ENCODE measurements around the gene SFXN5. TPM values are rescaled to one million over a fixed set of nuclear protein-coding genes. Genes with fewer than 3 reads are reported as not detected.

SFXN5 gene
- total RNA-seq, 1 donor from 2014 or later: 18.5 TPM

- Mint-ChIP-seq H3K4me3 (ENCODE audit: low read depth) (no peak overlapping the region), H3K4me1 (ENCODE audit: low read depth) (peaks cover 21% of the 10 kb centered on the region), H3K27ac (no peak overlapping the region), H3K36me3 (ENCODE audit: low read depth) (no peaks in the 10 kb centered on the region), H3K9me3 (no peaks in the 10 kb centered on the region), H3K27me3 (ENCODE audit: low read depth) (no peaks in the 10 kb centered on the region)
- intact Hi-C loops (cut with micrococcal nuclease): no loop called here
- no peak for DNase-seq (ENCODE audit: low spot score)
These were observed 120.0 kb downstream of the SFXN5 start for GRCh38 chr2:72951303-72952095.

GRCh38 chr2:72950558-72951255, 120.8 kb downstream of the SFXN5 start:
- H3K27ac Mint-ChIP-seq: no peak overlapping the region

GRCh38 chr2:72949642-72950041, 121.9 kb downstream of the SFXN5 start:
- Mint-ChIP-seq H3K36me3 (ENCODE audit: low read depth) (no peaks in the 10 kb centered on the region), H3K4me1 (ENCODE audit: low read depth) (peaks cover 17% of the 10 kb centered on the region), H3K9me3 (no peaks in the 10 kb centered on the region), H3K4me3 (ENCODE audit: low read depth) (no peak overlapping the region), H3K27me3 (ENCODE audit: low read depth) (no peaks in the 10 kb centered on the region), H3K27ac (no peak overlapping the region)
- no peak for DNase-seq (ENCODE audit: low spot score)
- intact Hi-C loops (cut with micrococcal nuclease): no loop called here

More at GRCh38 chr2:72950558-72951255, 120.8 kb downstream of the SFXN5 start:
- peaks cover 21% of the 10 kb centered on the region for H3K4me1 Mint-ChIP-seq (ENCODE audit: low read depth)
- H3K36me3 Mint-ChIP-seq (ENCODE audit: low read depth): no peaks in the 10 kb centered on the region
- intact Hi-C loops (cut with micrococcal nuclease): no loop called here
- H3K27me3 Mint-ChIP-seq (ENCODE audit: low read depth): no peaks in the 10 kb centered on the region
- H3K9me3 Mint-ChIP-seq: no peaks in the 10 kb centered on the region
- H3K4me3 Mint-ChIP-seq (ENCODE audit: low read depth): no peak overlapping the region
- DNase-seq (ENCODE audit: low spot score): no peak

GRCh38 chr2:72949045-72949444, 122.5 kb downstream of the SFXN5 start:
- Mint-ChIP-seq H3K9me3 (no peaks in the 10 kb centered on the region), H3K27ac (no peak overlapping the region), H3K36me3 (ENCODE audit: low read depth) (no peaks in the 10 kb centered on the region), H3K4me1 (ENCODE audit: low read depth) (peaks cover 12% of the 10 kb centered on the region), H3K27me3 (ENCODE audit: low read depth) (no peaks in the 10 kb centered on the region), H3K4me3 (ENCODE audit: low read depth) (no peak overlapping the region)
- intact Hi-C loops (cut with micrococcal nuclease): no loop called here
- no peak for DNase-seq (ENCODE audit: low spot score)

GRCh38 chr2:72947952-72948830, 123.3 kb downstream of the SFXN5 start:
- no peaks in the 10 kb centered on the region for H3K9me3 Mint-ChIP-seq
- H3K27me3 Mint-ChIP-seq (ENCODE audit: low read depth): no peaks in the 10 kb centered on the region
- no peak for DNase-seq (ENCODE audit: low spot score)
- intact Hi-C loops (cut with micrococcal nuclease): no loop called here
- no peaks in the 10 kb centered on the region for H3K36me3 Mint-ChIP-seq (ENCODE audit: low read depth)
- H3K27ac Mint-ChIP-seq: no peak overlapping the region
- H3K4me1 Mint-ChIP-seq (ENCODE audit: low read depth): peaks cover 3% of the 10 kb centered on the region
- H3K4me3 Mint-ChIP-seq (ENCODE audit: low read depth): no peak overlapping the region

- H3K27me3 Mint-ChIP-seq (ENCODE audit: low read depth): no peaks in the 10 kb centered on the region
- no peak overlapping the region for H3K4me3 Mint-ChIP-seq (ENCODE audit: low read depth)
- no peak for DNase-seq (ENCODE audit: low spot score)
- H3K4me1 Mint-ChIP-seq (ENCODE audit: low read depth): no peaks in the 10 kb centered on the region
- H3K27ac Mint-ChIP-seq: no peak overlapping the region
- no peaks in the 10 kb centered on the region for H3K9me3 Mint-ChIP-seq
- intact Hi-C loops (cut with micrococcal nuclease): no loop called here
- H3K36me3 Mint-ChIP-seq (ENCODE audit: low read depth): no peaks in the 10 kb centered on the region
These were observed 125.0 kb downstream of the SFXN5 start for GRCh38 chr2:72946466-72946865.

GRCh38 chr2:72945450-72946019, 126.0 kb downstream of the SFXN5 start:
- H3K36me3 Mint-ChIP-seq (ENCODE audit: low read depth): no peaks in the 10 kb centered on the region
- no peaks in the 10 kb centered on the region for H3K4me1 Mint-ChIP-seq (ENCODE audit: low read depth)
- no peak for DNase-seq (ENCODE audit: low spot score)
- H3K27me3 Mint-ChIP-seq (ENCODE audit: low read depth): no peaks in the 10 kb centered on the region
- H3K9me3 Mint-ChIP-seq: no peaks in the 10 kb centered on the region
- no peak overlapping the region for H3K27ac Mint-ChIP-seq
- H3K4me3 Mint-ChIP-seq (ENCODE audit: low read depth): no peak overlapping the region
- intact Hi-C loops (cut with micrococcal nuclease): no loop called here

- Mint-ChIP-seq H3K27ac (no peak overlapping the region), H3K9me3 (no peaks in the 10 kb centered on the region), H3K36me3 (ENCODE audit: low read depth) (no peaks in the 10 kb centered on the region), H3K4me1 (ENCODE audit: low read depth) (no peaks in the 10 kb centered on the region), H3K4me3 (ENCODE audit: low read depth) (no peak overlapping the region), H3K27me3 (ENCODE audit: low read depth) (no peaks in the 10 kb centered on the region)
- intact Hi-C loops (cut with micrococcal nuclease): no loop called here
- DNase-seq (ENCODE audit: low spot score): no peak
These were observed 126.6 kb downstream of the SFXN5 start for GRCh38 chr2:72944804-72945449.

GRCh38 chr2:72943540-72944395, 127.7 kb downstream of the SFXN5 start:
- H3K9me3 Mint-ChIP-seq: no peaks in the 10 kb centered on the region
- intact Hi-C loops (cut with micrococcal nuclease): no loop called here
- no peak for DNase-seq (ENCODE audit: low spot score)
- H3K4me1 Mint-ChIP-seq (ENCODE audit: low read depth): no peaks in the 10 kb centered on the region
- H3K27me3 Mint-ChIP-seq (ENCODE audit: low read depth): no peaks in the 10 kb centered on the region
- H3K27ac Mint-ChIP-seq: no peak overlapping the region
- no peak overlapping the region for H3K4me3 Mint-ChIP-seq (ENCODE audit: low read depth)
- no peaks in the 10 kb centered on the region for H3K36me3 Mint-ChIP-seq (ENCODE audit: low read depth)

GRCh38 chr2:72942881-72943418, 128.6 kb downstream of the SFXN5 start:
- Mint-ChIP-seq H3K36me3 (ENCODE audit: low read depth) (no peaks in the 10 kb centered on the region), H3K4me3 (ENCODE audit: low read depth) (no peak overlapping the region), H3K9me3 (no peaks in the 10 kb centered on the region), H3K4me1 (ENCODE audit: low read depth) (no peaks in the 10 kb centered on the region), H3K27me3 (ENCODE audit: low read depth) (no peaks in the 10 kb centered on the region), H3K27ac (no peak overlapping the region)
- DNase-seq (ENCODE audit: low spot score): no peak
- intact Hi-C loops (cut with micrococcal nuclease): no loop called here

- no peaks in the 10 kb centered on the region for H3K9me3 Mint-ChIP-seq
- no peaks in the 10 kb centered on the region for H3K27me3 Mint-ChIP-seq (ENCODE audit: low read depth)
- no peak for DNase-seq (ENCODE audit: low spot score)
- H3K4me1 Mint-ChIP-seq (ENCODE audit: low read depth): no peaks in the 10 kb centered on the region
- H3K36me3 Mint-ChIP-seq (ENCODE audit: low read depth): no peaks in the 10 kb centered on the region
- H3K27ac Mint-ChIP-seq: no peak overlapping the region
- intact Hi-C loops (cut with micrococcal nuclease): no loop called here
- no peak overlapping the region for H3K4me3 Mint-ChIP-seq (ENCODE audit: low read depth)
These were observed 129.2 kb downstream of the SFXN5 start for GRCh38 chr2:72942293-72942692.

All from activated T-helper 2 cell treated with anti-CD3 and anti-CD28 coated beads, Interferon-gamma antibody, Interleukin-2, Interleukin-4, amounts not matched to agents 10 μg/mL and 5 μg/mL and 100 μg/mL, durations not matched to agents 14 hours and 24 hours and 36 hours (primary cell).